Measurements from ENCODE around the gene TRIM2.

Gene TRIM2

GRCh38 chr4:153223930-153224329 is 19.7 kb downstream of the TRIM2 start:
- peak; percentile 15 for DNase-seq

GRCh38 chr4:153224474-153224873 is 20.2 kb downstream of the TRIM2 start:
- no peak for DNase-seq

GRCh38 chr4:153227469-153228075 is 23.3 kb downstream of the TRIM2 start:
- DNase-seq = peak; percentile 82

- DNase-seq = no peak
Measured at GRCh38 chr4:153228512-153229140, 24.4 kb downstream of the TRIM2 start.

- no peak for DNase-seq
Measured at GRCh38 chr4:153229545-153229944, 25.3 kb downstream of the TRIM2 start.

- no peak for DNase-seq
Measured at GRCh38 chr4:153232768-153233167, 28.5 kb downstream of the TRIM2 start.

GRCh38 chr4:153233761-153234371 is 29.6 kb downstream of the TRIM2 start:
- no peak for DNase-seq

- no peak for DNase-seq
Measured at GRCh38 chr4:153234885-153235284, 30.6 kb downstream of the TRIM2 start.

- DNase-seq = no peak
Measured at GRCh38 chr4:153238135-153238919, 34.1 kb downstream of the TRIM2 start.

GRCh38 chr4:153239409-153239808 is 35.2 kb downstream of the TRIM2 start:
- no peak for DNase-seq

GRCh38 chr4:153241295-153241694 is 37.1 kb downstream of the TRIM2 start:
- no peak for DNase-seq

- DNase-seq = peak; percentile 76
Measured at GRCh38 chr4:153241970-153242838, 38.0 kb downstream of the TRIM2 start.

- DNase-seq = peak; percentile 76
Measured at GRCh38 chr4:153242839-153243324, 38.6 kb downstream of the TRIM2 start.

- peak; percentile 54 for DNase-seq
Measured at GRCh38 chr4:153243468-153243867, 39.2 kb downstream of the TRIM2 start.

GRCh38 chr4:153244969-153245368 is 40.7 kb downstream of the TRIM2 start:
- no peak for DNase-seq

- no peak for DNase-seq
Measured at GRCh38 chr4:153245775-153246174, 41.5 kb downstream of the TRIM2 start.

GRCh38 chr4:153246446-153247115 is 42.3 kb downstream of the TRIM2 start:
- no peak for DNase-seq

GRCh38 chr4:153247116-153247490 is 42.9 kb downstream of the TRIM2 start:
- DNase-seq = no peak

GRCh38 chr4:153248641-153249198 is 44.5 kb downstream of the TRIM2 start:
- DNase-seq = no peak

- no peak for DNase-seq
Measured at GRCh38 chr4:153249199-153250041, 45.2 kb downstream of the TRIM2 start.

- no peak for DNase-seq
Measured at GRCh38 chr4:153252122-153252521, 47.9 kb downstream of the TRIM2 start.

Data from NCI-H524 treated with DMSO at 0.1 percent for 48 hours (cell line).